ENCODE results near the gene TBC1D7. TPM values are rescaled to one million over a fixed set of nuclear protein-coding genes. Genes with fewer than 3 reads are reported as not detected.

TBC1D7 gene
- polyA plus RNA-seq, 1 of the 3 experiments (the other 2 are of a cell fraction) = 25.2 TPM

DNA sequence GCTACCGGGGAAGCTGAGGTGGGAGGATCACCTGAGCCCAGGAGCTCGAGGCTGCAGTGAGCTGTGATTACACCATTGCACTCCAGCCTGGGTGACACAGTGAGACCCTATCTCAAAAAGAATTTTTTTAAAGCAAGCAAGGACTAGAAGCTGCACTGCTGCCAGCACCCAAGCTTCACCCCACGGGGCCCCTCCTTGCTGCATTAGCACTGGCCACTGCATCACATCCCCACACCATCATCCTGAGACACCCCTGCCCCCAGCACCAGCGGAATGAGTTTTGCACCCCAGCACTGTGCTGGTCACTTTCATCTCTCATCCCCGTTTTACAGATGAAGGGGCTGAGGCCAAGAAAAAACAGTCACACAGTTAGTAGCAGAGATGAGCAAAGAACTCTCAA is 30.9 kb downstream of the TBC1D7 start:
- TF ChIP-seq SIN3A (IDR thresholded peaks at IDR 0.05; ENCODE audit: borderline replicate concordance, low read depth, low read length) = no peak
- TF ChIP-seq NRF1 (IDR thresholded peaks at IDR 0.05; ENCODE audit: low read depth, low read length) = no peak
- TF ChIP-seq FOXJ3 (CRISPR knock-in tag; IDR thresholded peaks at IDR 0.05) = no peak
- TF ChIP-seq RCOR1 (IDR thresholded peaks at IDR 0.05; ENCODE audit: low read length) = no peak
- TF ChIP-seq CHD2 (IDR thresholded peaks at IDR 0.05; ENCODE audit: low read length, partially characterized antibody) = no peak
- TF ChIP-seq, protein P1, sequence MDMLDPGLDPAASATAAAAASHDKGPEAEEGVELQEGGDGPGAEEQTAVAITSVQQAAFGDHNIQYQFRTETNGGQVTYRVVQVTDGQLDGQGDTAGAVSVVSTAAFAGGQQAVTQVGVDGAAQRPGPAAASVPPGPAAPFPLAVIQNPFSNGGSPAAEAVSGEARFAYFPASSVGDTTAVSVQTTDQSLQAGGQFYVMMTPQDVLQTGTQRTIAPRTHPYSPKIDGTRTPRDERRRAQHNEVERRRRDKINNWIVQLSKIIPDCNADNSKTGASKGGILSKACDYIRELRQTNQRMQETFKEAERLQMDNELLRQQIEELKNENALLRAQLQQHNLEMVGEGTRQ (IDR thresholded peaks at IDR 0.05; ENCODE audit: borderline replicate concordance, low read depth, low read length) = no peak
- TF ChIP-seq, protein P2, sequence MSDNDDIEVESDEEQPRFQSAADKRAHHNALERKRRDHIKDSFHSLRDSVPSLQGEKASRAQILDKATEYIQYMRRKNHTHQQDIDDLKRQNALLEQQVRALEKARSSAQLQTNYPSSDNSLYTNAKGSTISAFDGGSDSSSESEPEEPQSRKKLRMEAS (IDR thresholded peaks at IDR 0.05; ENCODE audit: low read depth) = no peak
- TF ChIP-seq, protein P3, sequence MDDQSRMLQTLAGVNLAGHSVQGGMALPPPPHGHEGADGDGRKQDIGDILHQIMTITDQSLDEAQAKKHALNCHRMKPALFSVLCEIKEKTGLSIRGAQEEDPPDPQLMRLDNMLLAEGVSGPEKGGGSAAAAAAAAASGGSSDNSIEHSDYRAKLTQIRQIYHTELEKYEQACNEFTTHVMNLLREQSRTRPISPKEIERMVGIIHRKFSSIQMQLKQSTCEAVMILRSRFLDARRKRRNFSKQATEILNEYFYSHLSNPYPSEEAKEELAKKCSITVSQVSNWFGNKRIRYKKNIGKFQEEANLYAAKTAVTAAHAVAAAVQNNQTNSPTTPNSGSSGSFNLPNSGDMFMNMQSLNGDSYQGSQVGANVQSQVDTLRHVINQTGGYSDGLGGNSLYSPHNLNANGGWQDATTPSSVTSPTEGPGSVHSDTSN (IDR thresholded peaks at IDR 0.05) = no peak
- TF ChIP-seq, protein P4, sequence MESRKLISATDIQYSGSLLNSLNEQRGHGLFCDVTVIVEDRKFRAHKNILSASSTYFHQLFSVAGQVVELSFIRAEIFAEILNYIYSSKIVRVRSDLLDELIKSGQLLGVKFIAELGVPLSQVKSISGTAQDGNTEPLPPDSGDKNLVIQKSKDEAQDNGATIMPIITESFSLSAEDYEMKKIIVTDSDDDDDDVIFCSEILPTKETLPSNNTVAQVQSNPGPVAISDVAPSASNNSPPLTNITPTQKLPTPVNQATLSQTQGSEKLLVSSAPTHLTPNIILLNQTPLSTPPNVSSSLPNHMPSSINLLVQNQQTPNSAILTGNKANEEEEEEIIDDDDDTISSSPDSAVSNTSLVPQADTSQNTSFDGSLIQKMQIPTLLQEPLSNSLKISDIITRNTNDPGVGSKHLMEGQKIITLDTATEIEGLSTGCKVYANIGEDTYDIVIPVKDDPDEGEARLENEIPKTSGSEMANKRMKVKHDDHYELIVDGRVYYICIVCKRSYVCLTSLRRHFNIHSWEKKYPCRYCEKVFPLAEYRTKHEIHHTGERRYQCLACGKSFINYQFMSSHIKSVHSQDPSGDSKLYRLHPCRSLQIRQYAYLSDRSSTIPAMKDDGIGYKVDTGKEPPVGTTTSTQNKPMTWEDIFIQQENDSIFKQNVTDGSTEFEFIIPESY (IDR thresholded peaks at IDR 0.05; ENCODE audit: borderline replicate concordance, low read depth) = no peak
- TF ChIP-seq, protein P5, sequence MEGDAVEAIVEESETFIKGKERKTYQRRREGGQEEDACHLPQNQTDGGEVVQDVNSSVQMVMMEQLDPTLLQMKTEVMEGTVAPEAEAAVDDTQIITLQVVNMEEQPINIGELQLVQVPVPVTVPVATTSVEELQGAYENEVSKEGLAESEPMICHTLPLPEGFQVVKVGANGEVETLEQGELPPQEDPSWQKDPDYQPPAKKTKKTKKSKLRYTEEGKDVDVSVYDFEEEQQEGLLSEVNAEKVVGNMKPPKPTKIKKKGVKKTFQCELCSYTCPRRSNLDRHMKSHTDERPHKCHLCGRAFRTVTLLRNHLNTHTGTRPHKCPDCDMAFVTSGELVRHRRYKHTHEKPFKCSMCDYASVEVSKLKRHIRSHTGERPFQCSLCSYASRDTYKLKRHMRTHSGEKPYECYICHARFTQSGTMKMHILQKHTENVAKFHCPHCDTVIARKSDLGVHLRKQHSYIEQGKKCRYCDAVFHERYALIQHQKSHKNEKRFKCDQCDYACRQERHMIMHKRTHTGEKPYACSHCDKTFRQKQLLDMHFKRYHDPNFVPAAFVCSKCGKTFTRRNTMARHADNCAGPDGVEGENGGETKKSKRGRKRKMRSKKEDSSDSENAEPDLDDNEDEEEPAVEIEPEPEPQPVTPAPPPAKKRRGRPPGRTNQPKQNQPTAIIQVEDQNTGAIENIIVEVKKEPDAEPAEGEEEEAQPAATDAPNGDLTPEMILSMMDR (IDR thresholded peaks at IDR 0.05) = no peak
- TF ChIP-seq TAF1 (IDR thresholded peaks at IDR 0.05; ENCODE audit: borderline replicate concordance, low read depth, low read length) = no peak
- TF ChIP-seq TCF12 (IDR thresholded peaks at IDR 0.05) = no peak
- no peak for TF ChIP-seq POLR2AphosphoS5 (IDR thresholded peaks at IDR 0.05; ENCODE audit: low read depth, low read length)
- TF ChIP-seq JUND (IDR thresholded peaks at IDR 0.05) = no peak
- TF ChIP-seq FOXM1 (IDR thresholded peaks at IDR 0.05; ENCODE audit: low read depth) = no peak
- TF ChIP-seq EZH2phosphoT487 (IDR thresholded peaks at IDR 0.05; ENCODE audit: borderline replicate concordance, low read depth) = no peak
- TF ChIP-seq YY1 (IDR thresholded peaks at IDR 0.05; ENCODE audit: low read depth) = no peak
- peaks cover 16 to 53% of the 10 kb centered on the region in 2 experiments for H3K36me3 ChIP-seq (replicated peaks in 1 of 2; ENCODE audit: control insufficient read depth in 1 of 2, insufficient read depth in 2 of 2, low read length in 1 of 2)
- H3K4me2 ChIP-seq = no peak overlapping the region
- H4K20me1 ChIP-seq (ENCODE audit: insufficient read depth) = no peaks in the 10 kb centered on the region
- H3K9me3 ChIP-seq = no peaks in the 10 kb centered on the region
- H3F3A ChIP-seq (replicated peaks; ENCODE audit: insufficient read depth) = no peaks in the 10 kb centered on the region
- peaks cover 0 to 3% of the 10 kb centered on the region in 2 experiments; a peak in 1 of 4 replicates for H3K4me1 ChIP-seq (ENCODE audit: control insufficient read depth in 1 of 2, insufficient read depth in 2 of 2, low read depth in 1 of 2, low read length in 1 of 2)
- no peaks in the 10 kb centered on the region for H3K79me2 ChIP-seq (ENCODE audit: insufficient read depth)
- 89% methylated on average over 3 of the region's 5 CpGs for WGBS (ENCODE audit: low lambda C conversion rate)
- no peaks in the 10 kb centered on the region for H3K9me2 ChIP-seq
- H3K27me3 ChIP-seq (ENCODE audit: insufficient read depth) = no peaks in the 10 kb centered on the region
- DNase-seq = no peak
- no peak overlapping the region for H2AFZ ChIP-seq (ENCODE audit: low read depth)
- CTCF ChIA-PET = interaction anchor here (0.8 to 2.0 kb wide), 3 partner anchors 12 to 386 kb away, joined by 3 to 5 read pairs (median 3); no protein-coding TSS in a partner anchor
- H3K27ac ChIP-seq (ENCODE audit: low read depth in 2 of 2, low read length in 1 of 2) = no peak overlapping the region
- H3K4me3 ChIP-seq (ENCODE audit: low read depth in 2 of 2, low read length in 1 of 2) = no peak overlapping the region
- POLR2A ChIA-PET = no interaction called here
- no peak overlapping the region for H3K9ac ChIP-seq

Data from SK-N-SH (cell line).